T-helper 22 cell (primary cell): Measurements from ENCODE around the gene CDK11A.
"Not testable (repeated sequence)": the region's sequence is repeated elsewhere in the genome, so short reads cannot be mapped to it uniquely, and the experiment has no call there.

Experiments
- DNase-seq: peaks from one replicate; pipeline ENCODE4 v3.0.0-alpha.2; 2020; ENCODE audit warnings: low read depth

CDK11A gene

GRCh38 chr1:1662392-1662791 is 61.8 kb downstream of the CDK11A start:
- DNase-seq, result not testable (repeated sequence)

GRCh38 chr1:1658583-1659549 is 65.3 kb downstream of the CDK11A start, which contains the start of gene CDK11B:
Gene CDK11B, minus strand, starts transcription at chr1:1659004. Its CDS starts 1,519 bp downstream, at chr1:1657485.
- peak; percentile 96 for DNase-seq
